Adipocyte (in vitro differentiated cells): Measurements from ENCODE around the gene GPR155.

Experiments used
- DNase-seq: peaks from one replicate; pipeline ENCODE4 v3.0.0-alpha.2; 2015; ENCODE audit warnings: low read depth
- H3K27me3 ChIP-seq: replicated peaks from 2 replicates; pipeline ENCODE4 v1.7.0; 2013; ENCODE audit warnings: mild to moderate bottlenecking, low read length, moderate library complexity; ENCODE audit not compliant: control insufficient read depth, insufficient read depth
- H3K36me3 ChIP-seq: 2 replicates; pipeline ENCODE4 v1.7.0; 2013; ENCODE audit warnings: low read length, mild to moderate bottlenecking, moderate library complexity; ENCODE audit not compliant: control insufficient read depth, insufficient read depth, severe bottlenecking
- H3K4me1 ChIP-seq: 2 replicates; pipeline ENCODE4 v1.7.0; 2013; ENCODE audit warnings: mild to moderate bottlenecking, low read length, moderate library complexity; ENCODE audit not compliant: control insufficient read depth, insufficient read depth
- H3K4me3 ChIP-seq: 2 replicates; pipeline ENCODE4 v1.7.0; 2013; ENCODE audit warnings: mild to moderate bottlenecking, low read length, moderate library complexity
- H3K9ac ChIP-seq: 2 replicates; pipeline ENCODE4 v1.7.0; 2013; ENCODE audit warnings: mild to moderate bottlenecking, low read length, moderate library complexity
- H3K9me3 ChIP-seq: 2 replicates; pipeline ENCODE4 v1.7.0; 2013; ENCODE audit warnings: mild to moderate bottlenecking, low read length, moderate library complexity; ENCODE audit not compliant: control insufficient read depth

The GPR155 gene, protein sequence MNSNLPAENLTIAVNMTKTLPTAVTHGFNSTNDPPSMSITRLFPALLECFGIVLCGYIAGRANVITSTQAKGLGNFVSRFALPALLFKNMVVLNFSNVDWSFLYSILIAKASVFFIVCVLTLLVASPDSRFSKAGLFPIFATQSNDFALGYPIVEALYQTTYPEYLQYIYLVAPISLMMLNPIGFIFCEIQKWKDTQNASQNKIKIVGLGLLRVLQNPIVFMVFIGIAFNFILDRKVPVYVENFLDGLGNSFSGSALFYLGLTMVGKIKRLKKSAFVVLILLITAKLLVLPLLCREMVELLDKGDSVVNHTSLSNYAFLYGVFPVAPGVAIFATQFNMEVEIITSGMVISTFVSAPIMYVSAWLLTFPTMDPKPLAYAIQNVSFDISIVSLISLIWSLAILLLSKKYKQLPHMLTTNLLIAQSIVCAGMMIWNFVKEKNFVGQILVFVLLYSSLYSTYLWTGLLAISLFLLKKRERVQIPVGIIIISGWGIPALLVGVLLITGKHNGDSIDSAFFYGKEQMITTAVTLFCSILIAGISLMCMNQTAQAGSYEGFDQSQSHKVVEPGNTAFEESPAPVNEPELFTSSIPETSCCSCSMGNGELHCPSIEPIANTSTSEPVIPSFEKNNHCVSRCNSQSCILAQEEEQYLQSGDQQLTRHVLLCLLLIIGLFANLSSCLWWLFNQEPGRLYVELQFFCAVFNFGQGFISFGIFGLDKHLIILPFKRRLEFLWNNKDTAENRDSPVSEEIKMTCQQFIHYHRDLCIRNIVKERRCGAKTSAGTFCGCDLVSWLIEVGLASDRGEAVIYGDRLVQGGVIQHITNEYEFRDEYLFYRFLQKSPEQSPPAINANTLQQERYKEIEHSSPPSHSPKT

DNA sequence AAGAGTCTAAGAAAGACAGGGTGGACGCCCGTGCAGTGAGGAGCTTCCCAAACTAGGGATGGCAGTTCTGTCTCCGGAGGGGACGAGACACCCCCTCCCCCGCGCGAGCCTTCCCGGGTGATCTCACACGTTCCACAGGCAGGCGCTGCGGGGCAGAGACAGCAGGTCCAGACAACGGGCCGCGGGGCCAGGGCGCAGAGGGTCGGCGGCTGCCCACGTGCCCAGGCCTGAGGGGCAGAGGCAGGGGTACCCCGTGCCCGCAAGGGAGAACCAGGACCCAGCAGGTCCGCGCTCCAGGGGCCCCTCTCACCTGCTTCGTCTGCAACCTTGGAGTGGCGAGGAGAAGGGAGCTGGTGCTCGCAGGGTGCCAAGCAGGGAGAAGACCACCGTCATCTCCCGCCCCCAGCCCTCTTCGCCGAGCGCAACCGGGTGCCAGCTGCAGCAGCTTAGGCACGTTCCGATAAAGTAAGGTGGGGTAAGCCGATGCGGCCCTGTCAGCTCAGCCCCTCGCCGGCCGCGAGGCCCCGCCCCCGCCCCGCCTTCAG is at the start of gene GPR155:
Gene GPR155 (minus strand): TSS at position 467 of the 545 bp plus-strand sequence. CDS start 5,073 bp downstream, outside the sequence.
- no peaks in the 10 kb centered on the region for H3K9me3 ChIP-seq
- H3K27me3 ChIP-seq: no peaks in the 10 kb centered on the region
- peak within 1 kb of the TSS; percentile 96 for H3K4me3 ChIP-seq
- H3K36me3 ChIP-seq: peaks cover 2% of the 10 kb centered on the region
- H3K9ac ChIP-seq: peak within 1 kb of the TSS; percentile 85
- H3K4me1 ChIP-seq: peaks cover 8% of the 10 kb centered on the region
- DNase-seq: peak; percentile 85

- no peaks in the 10 kb centered on the region for H3K27me3 ChIP-seq
- H3K36me3 ChIP-seq: no peaks in the 10 kb centered on the region
- no peak for DNase-seq
- no peaks in the 10 kb centered on the region for H3K9me3 ChIP-seq
- H3K4me1 ChIP-seq: peaks cover 4% of the 10 kb centered on the region
- H3K4me3 ChIP-seq: no peak overlapping the region
- H3K9ac ChIP-seq: no peak overlapping the region
Measured at GRCh38 chr2:174535757-174536703, 49.2 kb upstream of the GPR155 start.

DNA sequence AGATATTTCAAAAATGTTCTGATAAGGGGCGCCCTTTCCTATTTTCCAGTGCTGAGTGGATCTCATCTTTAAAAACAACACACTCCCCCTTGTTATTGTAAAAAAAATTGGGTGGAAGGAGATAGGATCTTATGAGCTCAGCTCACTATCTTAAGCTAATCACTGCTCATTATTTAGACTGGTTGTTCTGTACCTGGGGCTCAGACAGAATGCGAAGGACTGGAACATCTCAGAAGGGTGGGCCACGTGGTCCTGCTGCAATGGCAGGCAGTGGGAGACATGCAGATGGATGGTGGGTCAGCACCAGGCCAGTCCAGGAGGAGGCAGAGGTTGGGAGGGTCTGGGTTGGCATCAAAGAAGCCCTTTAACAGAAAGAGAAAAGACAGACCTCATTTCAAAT is 48.3 kb upstream of the GPR155 start:
- DNase-seq: no peak
- H3K9me3 ChIP-seq: no peaks in the 10 kb centered on the region
- no peak overlapping the region for H3K4me3 ChIP-seq
- no peaks in the 10 kb centered on the region for H3K36me3 ChIP-seq
- no peaks in the 10 kb centered on the region for H3K27me3 ChIP-seq
- H3K9ac ChIP-seq: no peak overlapping the region
- peaks cover 4% of the 10 kb centered on the region for H3K4me1 ChIP-seq

- H3K27me3 ChIP-seq: no peaks in the 10 kb centered on the region
Measured at GRCh38 chr2:174529916-174530315, 43.1 kb upstream of the GPR155 start.

GRCh38 chr2:174527959-174528358 is 41.1 kb upstream of the GPR155 start:
- no peak for DNase-seq
- no peaks in the 10 kb centered on the region for H3K4me1 ChIP-seq
- no peaks in the 10 kb centered on the region for H3K36me3 ChIP-seq
- no peak overlapping the region for H3K4me3 ChIP-seq
- peaks cover 7% of the 10 kb centered on the region for H3K9me3 ChIP-seq
- H3K27me3 ChIP-seq: no peaks in the 10 kb centered on the region
- H3K9ac ChIP-seq: no peak overlapping the region

More at GRCh38 chr2:174529916-174530315, 43.1 kb upstream of the GPR155 start:
- no peak for DNase-seq
- no peaks in the 10 kb centered on the region for H3K36me3 ChIP-seq
- H3K9ac ChIP-seq: no peak overlapping the region
- H3K4me3 ChIP-seq: no peak overlapping the region
- H3K4me1 ChIP-seq: no peaks in the 10 kb centered on the region
- peaks cover 7% of the 10 kb centered on the region for H3K9me3 ChIP-seq

GRCh38 chr2:174527101-174527721 is 40.4 kb upstream of the GPR155 start:
- Histone ChIP-seq H3K27me3 (no peaks in the 10 kb centered on the region), H3K4me3 (no peak overlapping the region), H3K4me1 (no peaks in the 10 kb centered on the region), H3K36me3 (no peaks in the 10 kb centered on the region), H3K9ac (no peak overlapping the region), H3K9me3 (peaks cover 7% of the 10 kb centered on the region)
- no peak for DNase-seq

DNA sequence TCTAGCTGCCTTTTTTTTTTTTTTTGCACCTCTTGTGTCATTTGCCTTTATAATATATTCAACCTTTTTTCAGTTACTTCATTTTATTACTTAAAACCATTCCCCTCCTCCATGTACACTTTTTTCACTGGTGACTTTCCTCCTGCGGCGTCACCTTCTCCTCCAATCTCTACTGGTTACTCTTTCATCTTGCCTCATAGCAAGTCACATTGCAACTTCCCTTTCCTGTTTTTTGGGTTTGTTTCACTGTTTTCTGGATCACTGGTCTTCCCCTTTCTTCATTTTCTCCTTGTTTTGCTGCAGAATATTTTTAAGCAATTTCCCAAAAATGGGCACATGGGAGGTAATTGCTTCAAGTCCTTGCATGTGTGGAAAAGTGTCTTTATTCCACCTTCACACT is 37.7 kb upstream of the GPR155 start:
- Histone ChIP-seq H3K36me3 (no peaks in the 10 kb centered on the region), H3K27me3 (peaks cover 11% of the 10 kb centered on the region), H3K4me1 (no peaks in the 10 kb centered on the region), H3K9me3 (peaks cover 7% of the 10 kb centered on the region), H3K9ac (no peak overlapping the region), H3K4me3 (no peak overlapping the region)
- DNase-seq: no peak

GRCh38 chr2:174522553-174522952 is 35.7 kb upstream of the GPR155 start:
- Histone ChIP-seq H3K36me3 (no peaks in the 10 kb centered on the region), H3K9ac (no peak overlapping the region), H3K4me3 (no peak overlapping the region), H3K4me1 (no peaks in the 10 kb centered on the region), H3K9me3 (no peaks in the 10 kb centered on the region), H3K27me3 (peaks cover 13% of the 10 kb centered on the region)
- DNase-seq: peak; percentile 22

GRCh38 chr2:174518395-174518794 is 31.6 kb upstream of the GPR155 start:
- no peaks in the 10 kb centered on the region for H3K4me1 ChIP-seq
- H3K27me3 ChIP-seq: peaks cover 20% of the 10 kb centered on the region
- no peaks in the 10 kb centered on the region for H3K36me3 ChIP-seq
- DNase-seq: peak; percentile 7
- no peak overlapping the region for H3K9ac ChIP-seq
- no peak overlapping the region for H3K4me3 ChIP-seq
- no peaks in the 10 kb centered on the region for H3K9me3 ChIP-seq
